ENCODE data around the gene PRR7.
A peak's percentile ranks its signal among the peaks of the same experiment; 100 is the strongest.

PRR7 gene

DNA sequence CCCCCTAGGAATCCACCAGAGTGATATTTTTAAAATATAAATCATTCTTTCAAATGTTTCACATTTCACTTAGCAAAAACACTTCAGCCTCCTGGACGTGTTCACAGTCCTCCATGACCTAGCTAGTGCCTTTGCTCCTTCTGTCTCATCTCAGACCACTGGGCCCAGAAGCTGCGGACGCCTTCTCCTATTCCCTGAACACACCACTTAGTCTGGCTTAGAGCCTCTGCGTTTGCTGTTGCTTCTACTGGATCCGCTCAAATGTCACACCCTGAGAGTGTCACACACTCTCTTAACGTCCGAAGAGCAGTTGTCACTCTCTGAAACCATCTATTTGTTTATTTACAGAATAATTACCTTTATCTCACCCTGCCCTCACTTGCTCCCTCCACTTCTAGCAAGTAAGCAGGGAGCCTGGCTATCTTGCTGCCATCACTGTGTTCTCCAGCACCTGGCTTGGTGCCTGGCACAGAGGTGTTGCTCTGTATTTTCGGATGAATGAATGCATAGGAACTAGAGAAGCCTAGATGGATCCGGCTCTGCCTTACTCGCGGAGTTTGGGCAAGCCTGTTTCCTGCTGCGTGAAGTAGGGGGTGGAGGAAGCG lies 21.3 kb upstream of the PRR7 start:
- TF ChIP-seq, protein P1, sequence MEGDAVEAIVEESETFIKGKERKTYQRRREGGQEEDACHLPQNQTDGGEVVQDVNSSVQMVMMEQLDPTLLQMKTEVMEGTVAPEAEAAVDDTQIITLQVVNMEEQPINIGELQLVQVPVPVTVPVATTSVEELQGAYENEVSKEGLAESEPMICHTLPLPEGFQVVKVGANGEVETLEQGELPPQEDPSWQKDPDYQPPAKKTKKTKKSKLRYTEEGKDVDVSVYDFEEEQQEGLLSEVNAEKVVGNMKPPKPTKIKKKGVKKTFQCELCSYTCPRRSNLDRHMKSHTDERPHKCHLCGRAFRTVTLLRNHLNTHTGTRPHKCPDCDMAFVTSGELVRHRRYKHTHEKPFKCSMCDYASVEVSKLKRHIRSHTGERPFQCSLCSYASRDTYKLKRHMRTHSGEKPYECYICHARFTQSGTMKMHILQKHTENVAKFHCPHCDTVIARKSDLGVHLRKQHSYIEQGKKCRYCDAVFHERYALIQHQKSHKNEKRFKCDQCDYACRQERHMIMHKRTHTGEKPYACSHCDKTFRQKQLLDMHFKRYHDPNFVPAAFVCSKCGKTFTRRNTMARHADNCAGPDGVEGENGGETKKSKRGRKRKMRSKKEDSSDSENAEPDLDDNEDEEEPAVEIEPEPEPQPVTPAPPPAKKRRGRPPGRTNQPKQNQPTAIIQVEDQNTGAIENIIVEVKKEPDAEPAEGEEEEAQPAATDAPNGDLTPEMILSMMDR (IDR thresholded peaks at IDR 0.05; ENCODE audit: borderline replicate concordance, control extremely low read depth, extremely low read depth, insufficient read depth, missing control alignments): no peak
- no peak for DNase-seq (ENCODE audit: low spot score)
- in situ Hi-C loops (cut with MboI; ENCODE audit: low sequenced_read_pairs, unreplicated experiment): no loop called here

DNA sequence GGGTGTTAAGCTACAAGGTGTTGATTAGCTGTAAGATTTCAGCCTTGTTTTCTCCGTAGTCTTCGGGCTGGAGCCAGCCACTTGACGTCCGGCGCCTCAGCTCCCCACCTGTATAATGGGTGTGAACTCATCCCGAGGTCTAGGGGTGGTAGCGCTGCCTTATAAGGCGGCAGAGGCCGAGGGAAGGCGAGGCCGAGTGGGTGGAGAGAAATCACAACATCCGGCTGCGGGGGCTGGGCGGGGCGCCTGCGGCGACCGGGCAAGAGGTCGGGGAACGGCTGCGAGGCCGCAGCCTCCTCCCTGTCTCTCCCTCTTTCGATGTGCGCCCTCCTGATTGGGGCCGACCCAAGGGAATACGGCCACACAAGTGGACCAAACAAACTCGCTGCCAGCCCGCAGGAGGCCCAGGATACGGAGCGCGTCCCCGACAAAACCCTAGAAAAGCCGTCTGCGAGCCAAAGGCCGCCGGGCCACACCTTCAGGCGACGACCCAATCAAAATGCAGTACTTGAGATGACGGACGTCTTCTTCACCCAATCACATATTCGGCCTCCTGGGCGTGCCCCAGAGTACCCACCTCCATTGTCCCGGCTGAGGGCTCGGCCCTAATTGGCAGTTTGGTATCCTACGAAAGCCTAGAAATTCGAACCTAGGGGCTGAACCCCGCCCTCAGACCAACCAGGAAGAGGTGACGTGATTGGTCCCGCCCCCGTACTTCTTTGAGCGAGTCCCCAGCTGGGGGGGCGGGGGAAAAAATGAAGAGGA lies 20.6 kb upstream of the PRR7 start:
- in situ Hi-C loops (cut with MboI; ENCODE audit: low sequenced_read_pairs, unreplicated experiment): no loop called here
- DNase-seq (ENCODE audit: low spot score): peak; percentile 97
- TF ChIP-seq, protein P1 (IDR thresholded peaks at IDR 0.05; ENCODE audit: borderline replicate concordance, control extremely low read depth, extremely low read depth, insufficient read depth, missing control alignments): no peak

DNA sequence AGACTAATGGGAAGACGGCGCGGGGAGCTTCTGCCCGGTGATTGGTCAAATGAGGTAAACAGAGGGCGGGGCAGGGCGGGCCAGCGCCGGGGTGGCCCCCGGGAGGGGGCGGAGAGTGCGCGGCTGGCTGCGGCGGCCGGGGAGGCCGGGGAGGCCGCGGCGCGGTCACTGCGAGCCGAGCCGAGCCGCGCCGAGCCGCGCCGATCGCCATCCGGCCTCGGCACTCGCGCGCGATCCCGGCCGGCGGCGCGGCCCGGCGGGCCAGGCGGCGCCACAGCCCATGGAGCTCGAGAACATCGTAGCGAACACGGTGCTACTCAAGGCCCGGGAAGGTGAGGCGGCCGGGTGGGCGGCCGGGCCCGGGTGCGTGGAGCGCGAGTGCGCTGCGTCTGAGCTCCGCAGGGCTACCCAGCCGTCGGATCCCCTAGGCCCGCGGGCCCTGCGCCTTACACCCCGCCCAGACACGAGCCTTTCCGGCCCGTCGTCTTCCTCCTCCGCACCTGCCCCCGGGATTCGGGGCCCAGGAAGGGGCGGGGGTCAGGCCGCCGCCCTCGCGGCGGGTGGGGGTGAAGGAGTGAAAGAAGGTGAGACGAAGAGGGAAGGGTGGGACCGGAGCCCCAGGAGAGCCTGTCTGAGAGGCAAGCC lies 19.9 kb upstream of the PRR7 start, which contains the start of gene GRK6:
Gene GRK6, plus strand, starts transcription at position 111 of the 645 bp plus-strand sequence. Its CDS starts 170 bp downstream, at position 281.
- TF ChIP-seq, protein P1 (IDR thresholded peaks at IDR 0.05; ENCODE audit: borderline replicate concordance, control extremely low read depth, extremely low read depth, insufficient read depth, missing control alignments): no peak
- peak; percentile 67 for DNase-seq (ENCODE audit: low spot score)
- in situ Hi-C loops (cut with MboI; ENCODE audit: low sequenced_read_pairs, unreplicated experiment): no loop called here

DNA sequence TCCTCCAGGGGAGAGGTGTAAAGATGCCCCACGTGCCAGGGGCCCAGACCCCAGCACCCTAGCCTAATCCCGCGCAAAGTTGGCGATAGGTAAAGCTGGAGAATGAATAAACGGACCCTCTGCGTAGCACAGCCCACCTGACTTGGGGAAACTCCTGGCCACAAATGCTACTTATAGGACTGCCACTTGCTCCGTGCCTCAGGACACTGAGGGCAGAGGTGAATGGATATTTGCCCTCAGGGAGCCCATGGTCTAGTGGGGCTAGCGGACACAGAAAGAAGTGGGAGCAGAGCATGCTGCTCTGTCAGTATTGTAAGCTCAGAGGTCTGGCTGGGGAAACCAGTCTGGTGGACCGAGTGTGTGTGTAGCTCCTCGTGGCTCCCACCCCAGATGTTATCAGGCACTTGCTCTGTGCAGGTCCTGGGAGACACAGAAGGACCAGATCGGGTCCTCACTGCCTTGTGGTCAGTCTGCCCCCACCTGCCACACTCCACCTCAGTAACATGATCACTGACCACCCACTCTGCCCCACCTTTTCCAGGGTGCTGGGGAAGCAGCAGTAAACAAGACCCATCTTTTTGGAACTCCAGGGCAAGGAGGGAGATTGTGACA lies 19.3 kb upstream of the PRR7 start:
- no peak for DNase-seq (ENCODE audit: low spot score)
- TF ChIP-seq, protein P1 (IDR thresholded peaks at IDR 0.05; ENCODE audit: borderline replicate concordance, control extremely low read depth, extremely low read depth, insufficient read depth, missing control alignments): no peak
- in situ Hi-C loops (cut with MboI; ENCODE audit: low sequenced_read_pairs, unreplicated experiment): no loop called here

DNA sequence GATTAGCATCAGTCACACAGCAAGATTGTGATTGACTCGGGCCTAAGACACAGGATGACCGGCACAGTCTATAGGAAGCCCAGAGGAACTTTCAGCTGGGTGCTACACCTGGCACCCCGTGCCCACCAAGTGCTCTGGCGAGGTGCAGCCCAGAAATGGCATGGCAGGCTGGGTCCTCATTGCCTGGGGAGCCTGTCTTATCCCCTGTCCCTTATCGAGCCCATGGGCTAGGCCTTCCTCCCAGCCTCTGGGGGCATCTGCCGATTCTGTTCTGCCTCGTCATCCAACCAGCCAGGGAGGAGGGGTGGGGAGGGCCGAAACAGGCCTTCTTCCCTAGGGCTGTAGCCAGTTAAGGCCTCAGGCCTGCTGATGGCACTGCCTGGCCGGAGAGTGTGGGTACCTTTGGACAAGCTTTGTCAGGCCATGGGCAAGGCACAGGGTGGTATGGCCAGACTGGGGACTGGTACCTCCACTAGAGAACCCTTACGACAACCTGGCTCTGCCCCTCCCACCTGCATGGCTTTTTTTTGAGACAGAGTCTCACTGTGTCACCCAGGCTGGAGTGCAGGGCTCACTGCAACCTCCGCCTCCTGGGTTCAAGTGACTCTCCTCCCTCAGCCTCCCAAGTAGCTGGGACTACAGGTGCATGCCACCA lies 18.6 kb upstream of the PRR7 start:
- no peak for DNase-seq (ENCODE audit: low spot score)
- TF ChIP-seq, protein P1 (IDR thresholded peaks at IDR 0.05; ENCODE audit: borderline replicate concordance, control extremely low read depth, extremely low read depth, insufficient read depth, missing control alignments): no peak
- in situ Hi-C loops (cut with MboI; ENCODE audit: low sequenced_read_pairs, unreplicated experiment): no loop called here
